IMR-90 (cell line): ENCODE measurements around the gene HSPB1. TPM values are rescaled to one million over a fixed set of nuclear protein-coding genes. Genes with fewer than 3 reads are reported as not detected.
A peak's percentile ranks its signal among the peaks of the same experiment; 100 is the strongest.

Experiments used
- ATAC-seq: fragments of 200-7000 bp; cut with Tn5 transposase; 2 replicates; pipeline ENCODE4 v1.9.1; 2020; ENCODE audit warnings: low read depth, mild to moderate bottlenecking, moderate library complexity
- BruUV-seq: library from RNA; stranded (reverse); fragments of 400-500 nt; replicated peaks from 2 replicates; lab custom pipeline; 2021; lab: Mats Ljungman, UMichigan
- CTCF ChIA-PET: fragments of 300-600 bp; formaldehyde crosslinking; extraction: SDS; loops from one replicate; lab custom pipeline; 2021; ENCODE audit warnings: antibody characterized with exemption; lab: Yijun Ruan, JAX
- POLR2A ChIA-PET: fragments of 300-600 bp; sonication (Branson Sonifier 250); formaldehyde crosslinking; loops from one replicate; lab custom pipeline; 2022; ENCODE audit warnings: antibody characterized with exemption; ENCODE audit not compliant: unreplicated experiment; lab: Charles Lee
- DNase-seq: peaks from one replicate; pipeline ENCODE4 v3.0.0; 2013
- H2AFZ ChIP-seq: replicated peaks from 2 replicates; pipeline ENCODE3; 2013; ENCODE audit warnings: low read length, mild to moderate bottlenecking; ENCODE audit not compliant: poor library complexity
- H2AK5ac ChIP-seq: 2 replicates; pipeline ENCODE4 v1.6.1; 2013; ENCODE audit warnings: low read depth, low read length, inconsistent platforms
- H2AK9ac ChIP-seq: replicated peaks from 2 replicates; pipeline ENCODE3; 2013; ENCODE audit warnings: mild to moderate bottlenecking, low read depth, low read length, moderate library complexity; ENCODE audit not compliant: poor library complexity
- H2BK120ac ChIP-seq: 2 replicates; pipeline ENCODE4 v1.6.1; 2013; ENCODE audit warnings: low read depth, low read length, inconsistent platforms
- H2BK15ac ChIP-seq: 3 replicates; pipeline ENCODE4 v1.6.1; 2013; ENCODE audit warnings: low read depth, low read length, inconsistent platforms
- H2BK20ac ChIP-seq: 2 replicates; pipeline ENCODE4 v1.6.1; 2013; ENCODE audit warnings: low read depth, mild to moderate bottlenecking, inconsistent platforms, low read length, moderate library complexity
- H2BK5ac ChIP-seq: 2 replicates; pipeline ENCODE4 v1.6.1; 2013; ENCODE audit warnings: mild to moderate bottlenecking, low read depth, low read length, inconsistent platforms; ENCODE audit not compliant: poor library complexity, severe bottlenecking
- H3K14ac ChIP-seq: replicated peaks from 2 replicates; pipeline ENCODE4 v1.6.1; 2013; ENCODE audit warnings: low read depth, low read length, inconsistent platforms
- H3K18ac ChIP-seq: 2 replicates; pipeline ENCODE4 v1.6.1; 2013; ENCODE audit warnings: low read depth, low read length, control low read depth
- H3K23ac ChIP-seq: 2 replicates; pipeline ENCODE4 v1.6.1; 2013; ENCODE audit warnings: low read depth, low read length, inconsistent platforms
- H3K27ac ChIP-seq: 2 replicates; pipeline ENCODE4 v1.5.1; 2013; ENCODE audit warnings: mild to moderate bottlenecking, control low read depth, low read length; ENCODE audit not compliant: insufficient read depth
- H3K27me3 ChIP-seq: 2 replicates; pipeline ENCODE4 v1.6.1; 2013; ENCODE audit warnings: low read length; ENCODE audit not compliant: control insufficient read depth, insufficient read depth
- H3K36me3 ChIP-seq: 2 replicates; pipeline ENCODE4 v1.6.1; 2013; ENCODE audit warnings: low read length, mixed read lengths; ENCODE audit not compliant: control insufficient read depth, insufficient read depth
- H3K4ac ChIP-seq: 2 replicates; pipeline ENCODE4 v1.6.1; 2013; ENCODE audit warnings: low read depth, low read length, inconsistent platforms
- H3K4me1 ChIP-seq: 2 replicates; pipeline ENCODE4 v1.6.1; 2013; ENCODE audit warnings: low read length, mixed read lengths; ENCODE audit not compliant: control insufficient read depth, insufficient read depth
- H3K4me2 ChIP-seq: 2 replicates; pipeline ENCODE4 v1.6.1; 2013; ENCODE audit warnings: low read depth, mild to moderate bottlenecking, control low read depth, low read length, moderate library complexity
- H3K4me3 ChIP-seq: 2 replicates; pipeline ENCODE4 v1.5.1; 2013; ENCODE audit warnings: low read depth, mild to moderate bottlenecking, control low read depth, low read length, moderate library complexity; ENCODE audit not compliant: insufficient read depth
- H3K56ac ChIP-seq: 2 replicates; pipeline ENCODE4 v1.6.1; 2013; ENCODE audit warnings: low read length, inconsistent platforms; ENCODE audit not compliant: insufficient read depth; ENCODE audit errors: extremely low read depth
- H3K79me1 ChIP-seq, 2 experiments: 2 replicates each; pipeline ENCODE4 v1.6.1; 2013; ENCODE audit warnings: low read length in 2 of 2, inconsistent platforms in 1 of 2, low read depth in 1 of 2
- H3K9ac ChIP-seq: 2 replicates; pipeline ENCODE4 v1.6.1; 2013; ENCODE audit warnings: low read depth, low read length, control low read depth
- H3K9me1 ChIP-seq: 2 replicates; pipeline ENCODE4 v1.6.1; 2013; ENCODE audit warnings: low read length, inconsistent platforms; ENCODE audit not compliant: insufficient read depth
- H3K9me3 ChIP-seq: 2 replicates; pipeline ENCODE4 v1.6.1; 2013; ENCODE audit warnings: low read length; ENCODE audit not compliant: control insufficient read depth, insufficient read depth
- H4K20me1 ChIP-seq: 2 replicates; pipeline ENCODE4 v1.6.1; 2013; ENCODE audit warnings: low read length, inconsistent platforms; ENCODE audit not compliant: insufficient read depth
- H4K5ac ChIP-seq: 2 replicates; pipeline ENCODE4 v1.6.1; 2013; ENCODE audit warnings: mild to moderate bottlenecking, low read depth, low read length, control low read depth
- H4K8ac ChIP-seq, 2 experiments: 2 replicates each; pipeline ENCODE4 v1.6.1; 2013; ENCODE audit warnings: low read depth in 2 of 2, low read length in 2 of 2, control low read depth in 1 of 2, inconsistent platforms in 1 of 2
- H4K91ac ChIP-seq: 2 replicates; pipeline ENCODE4 v1.6.1; 2013; ENCODE audit warnings: low read depth, low read length, inconsistent platforms; ENCODE audit not compliant: insufficient read depth
- ELK1 ChIP-seq: fragments of 150-350 bp; IDR thresholded peaks from 2 replicates; pipeline ENCODE4 v1.6.1; 2016; ENCODE audit warnings: low read depth, mild to moderate bottlenecking, low read length, moderate library complexity, borderline replicate concordance
- FOS ChIP-seq: fragments of 150-350 bp; IDR thresholded peaks from 2 replicates; pipeline ENCODE4 v1.6.1; 2016; ENCODE audit warnings: low read depth, low read length
- MAFK ChIP-seq: IDR thresholded peaks from 2 replicates; pipeline ENCODE4 v1.6.1; 2012; ENCODE audit warnings: low read depth, low read length, improper control_type of control experiment
- MAZ ChIP-seq: IDR thresholded peaks from 2 replicates; pipeline ENCODE4 v1.6.1; 2012; ENCODE audit warnings: low read depth, mild to moderate bottlenecking, low read length, improper control_type of control experiment, moderate library complexity, borderline replicate concordance
- MXI1 ChIP-seq: IDR thresholded peaks from 2 replicates; pipeline ENCODE4 v1.6.1; 2012; ENCODE audit warnings: low read depth, mild to moderate bottlenecking, low read length, moderate library complexity, borderline replicate concordance
- NFE2L2 ChIP-seq: fragments of 150-350 bp; IDR thresholded peaks from 2 replicates; pipeline ENCODE4 v1.6.1; 2016; ENCODE audit warnings: low read depth, mild to moderate bottlenecking, low read length
- POLR2A ChIP-seq: IDR thresholded peaks from 2 replicates; pipeline ENCODE4 v1.6.1; 2012; ENCODE audit warnings: mild to moderate bottlenecking, low read depth, low read length
- SMC3 ChIP-seq: fragments of 150-350 bp; IDR thresholded peaks from 2 replicates; pipeline ENCODE4 v1.6.1; 2016; ENCODE audit warnings: low read depth, mild to moderate bottlenecking, antibody characterized with exemption, low read length, moderate library complexity
- USF2 ChIP-seq: fragments of 150-350 bp; IDR thresholded peaks from 2 replicates; pipeline ENCODE4 v1.6.1; 2017; ENCODE audit warnings: mild to moderate bottlenecking, antibody characterized with exemption, low read length, low read depth
- WGBS, 2 experiments: methylation state at CpG; one replicate each; pipeline versions ENCODE4 v1.1.5 to v1.1.7; 2013; ENCODE audit warnings: missing lambda C conversion rate in 2 of 2; ENCODE audit not compliant: insufficient read length in 1 of 2; ENCODE audit errors: extremely low coverage in 2 of 2; 5-methylcytosine and 5-hydroxymethylcytosine counted together
- dilution Hi-C: fragments of 300-500 bp; cut with HindIII; formaldehyde crosslinking; loops from one replicate; pipeline ENCODE4 v1.14.3; 2018; ENCODE audit warnings: low sequenced_read_pairs; ENCODE audit not compliant: unreplicated experiment
- in situ Hi-C: fragments of 300-500 bp; cut with MboI; formaldehyde crosslinking; loops from 3 replicates; pipeline ENCODE4 v1.14.3; 2019; ENCODE audit warnings: low sequenced_read_pairs, inconsistent platforms, mixed read lengths
- intact Hi-C: fragments of 100-400 bp; cut with micrococcal nuclease; formaldehyde crosslinking; loops from 2 replicates; pipeline ENCODE4 v1.10.0; 2022
- polyA plus RNA-seq, 3 experiments: library from polyadenylated mRNA; depleted of rRNA; stranded (reverse); fragments of >200 nt; gene quantifications; 2 replicates each; pipeline ENCODE4 v1.2.3, GENCODE V29; 2012; ENCODE audit warnings: low replicate concordance in 1 of 3
- total RNA-seq: library from RNA; depleted of rRNA; stranded (reverse); fragments of >200 nt; gene quantifications from 2 replicates; pipeline ENCODE4 v1.2.3, GENCODE V29; 2012

Gene HSPB1
- total and polyA plus RNA-seq, 2 of the 4 experiments (the other 2 are of a cell fraction): 33.2 to 1,363 TPM

- H3K9ac ChIP-seq: no peak overlapping the region
- WGBS, 2 experiments: 43% methylated on average over 1 of the region's 3 CpGs; no CpG with 5 or more reads in 1 of the 2 experiments
- H3K9me1 ChIP-seq: peaks cover 29% of the 10 kb centered on the region
- H3K4ac ChIP-seq: peak overlapping the region; percentile 59; the same call in 1 of the 2 replicates
- H3K9me3 ChIP-seq: no peaks in the 10 kb centered on the region
- peak; percentile 60; the same call in 1 of the 2 replicates for TF ChIP-seq FOS
- TF ChIP-seq MAZ: no peak
- peak; percentile 88 for TF ChIP-seq MAFK
- TF ChIP-seq POLR2A: no peak
- TF ChIP-seq USF2: no peak
- peak; percentile 99 for TF ChIP-seq NFE2L2
- no peak for TF ChIP-seq SMC3
- no peak for TF ChIP-seq MXI1
- no peak for TF ChIP-seq ELK1
- no peak overlapping the region for H2AFZ ChIP-seq
- no peak overlapping the region for H4K5ac ChIP-seq
- no peak overlapping the region for H3K4me3 ChIP-seq
- peak overlapping the region; percentile 50 for H2AK9ac ChIP-seq
- peaks cover 33% of the 10 kb centered on the region for H3K36me3 ChIP-seq
- H2BK120ac ChIP-seq: peak overlapping the region; percentile 14; the same call in 1 of the 2 replicates
- BruUV-seq: no TSS peak
- H3K18ac ChIP-seq: peak overlapping the region; percentile 18; the same call in 1 of the 2 replicates
- ATAC-seq (peak; percentile 82), DNase-seq (peak; percentile 92)
- peaks cover 99% of the 10 kb centered on the region for H4K20me1 ChIP-seq
- H3K56ac ChIP-seq: no peak overlapping the region
- no peak overlapping the region; the same call in 2 of the 3 replicates for H2BK15ac ChIP-seq
- H3K27me3 ChIP-seq: no peaks in the 10 kb centered on the region
- peak overlapping the region; percentile 79 for H3K27ac ChIP-seq
- in situ Hi-C loops: no loop called here
- H3K79me1 ChIP-seq: peaks cover 11 to 80% of the 10 kb centered on the region in 2 experiments
- H3K4me1 ChIP-seq: peaks cover 25% of the 10 kb centered on the region
- H4K8ac ChIP-seq: no peak overlapping the region
- CTCF ChIA-PET: no interaction called here
- H2BK5ac ChIP-seq: peak overlapping the region; percentile 74
- H2AK5ac ChIP-seq: peak overlapping the region; percentile 53; the same call in 1 of the 2 replicates
- no peak overlapping the region for H3K23ac ChIP-seq
- H3K4me2 ChIP-seq: peak overlapping the region; percentile 46
- no peak overlapping the region for H3K14ac ChIP-seq
- dilution Hi-C loops: no loop called here
- no peak overlapping the region for H4K91ac ChIP-seq
- intact Hi-C loops: no loop called here
- POLR2A ChIA-PET: no interaction called here
- H2BK20ac ChIP-seq: no peak overlapping the region
Measured at GRCh38 chr7:76340617-76341131, 38.2 kb downstream of the HSPB1 start.
